H1 (cell line): ENCODE measurements around the gene PPFIBP2.

ENCODE experiments used
- EZH2 ChIP-seq: fragments of 200-600 bp; sonication (generic); IDR thresholded peaks from 2 replicates; pipeline ENCODE4 v1.7.1; 2012; ENCODE audit warnings: low read depth, mild to moderate bottlenecking, moderate library complexity, low read length, inconsistent platforms; ENCODE audit not compliant: severe bottlenecking
- NRF1 ChIP-seq: IDR thresholded peaks from 2 replicates; pipeline ENCODE4 v1.6.1; 2011; ENCODE audit warnings: mild to moderate bottlenecking, low read depth, low read length, improper control_type of control experiment
- POLR2A ChIP-seq, 2 experiments: IDR thresholded peaks; 1 replicate in 1 of 2; 2 replicates in 1 of 2; pipeline ENCODE4 v1.6.1; 2011; ENCODE audit warnings: low read depth in 2 of 2, low read length in 2 of 2, mild to moderate bottlenecking in 2 of 2; ENCODE audit errors: control extremely low read depth in 1 of 2
- TAF1 ChIP-seq: IDR thresholded peaks from 2 replicates; pipeline ENCODE4 v1.6.1; 2011; ENCODE audit warnings: mild to moderate bottlenecking, low read depth, low read length
- YY1 ChIP-seq: IDR thresholded peaks from 2 replicates; pipeline ENCODE4 v1.6.1; 2011; ENCODE audit warnings: low read depth, mild to moderate bottlenecking, low read length
- TF ChIP-seq, protein P1 (sequence below): IDR thresholded peaks from 2 replicates; pipeline ENCODE4 v1.6.1; 2012; ENCODE audit warnings: low read length, inconsistent platforms
- TF ChIP-seq, protein P2 (sequence below), 3 experiments: IDR thresholded peaks; 1 replicate in 2 of 3; 2 replicates in 1 of 3; pipeline versions ENCODE4 v1.5.1 to v1.6.1; 2011; ENCODE audit warnings: low read length in 3 of 3, mild to moderate bottlenecking in 3 of 3, inconsistent platforms in 2 of 3, low read depth in 1 of 3, moderate library complexity in 1 of 3; ENCODE audit not compliant: insufficient read depth in 1 of 3; ENCODE audit errors: control extremely low read depth in 1 of 3

DNA sequence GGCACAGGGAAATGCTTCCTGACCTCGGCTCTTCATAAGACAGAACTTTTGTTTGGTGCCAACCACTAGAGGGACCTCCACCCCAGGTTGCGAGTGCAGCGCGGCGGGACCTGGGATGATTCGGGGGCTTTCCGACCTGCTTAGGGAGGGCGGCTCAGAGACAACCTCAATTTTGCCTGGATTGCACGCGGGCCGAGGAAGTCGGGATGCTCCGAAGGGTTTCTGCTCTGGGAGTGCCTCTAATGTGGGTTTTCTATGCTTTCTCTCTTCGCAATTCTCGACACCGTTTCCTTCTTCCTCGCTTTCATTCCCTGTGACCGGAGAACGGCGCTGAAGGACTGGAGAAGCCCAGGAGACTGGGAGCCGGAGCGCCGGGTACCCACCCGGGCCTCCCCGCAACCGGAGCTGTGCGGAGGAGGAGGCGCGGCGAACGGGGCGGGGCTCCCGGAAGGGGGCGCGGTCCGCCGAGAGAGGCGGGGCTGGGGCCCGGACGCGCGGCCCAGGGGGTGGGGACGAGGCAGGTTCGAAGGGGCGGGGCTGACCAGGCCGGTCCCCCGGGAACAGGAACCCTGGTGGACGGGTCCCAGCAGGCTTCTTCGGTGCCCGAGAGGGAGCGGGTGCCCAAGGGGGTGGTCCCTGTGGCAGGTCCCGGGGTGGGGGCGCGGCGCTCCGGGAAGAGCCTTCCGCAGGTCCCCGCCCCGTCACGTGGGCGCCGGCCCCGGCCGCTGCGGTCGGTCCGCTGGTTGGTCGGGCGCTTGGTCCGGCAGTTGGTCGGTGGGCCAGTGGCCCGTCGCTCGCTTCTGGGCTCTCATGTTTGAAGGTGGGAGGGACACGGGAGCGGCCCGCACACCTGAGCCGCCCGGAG, at the start of gene PPFIBP2:
- TF ChIP-seq TAF1 (peak; percentile 50; the same call in 1 of the 2 replicates), POLR2A (IDR thresholded peaks at IDR 0.05; ENCODE audit: control extremely low read depth in 1 of 2, low read depth in 2 of 2, low read length in 2 of 2) (0 out of 3 replicates have a peak, but pooled peaks of 1 of the 2 experiments have one; percentile 52), NRF1 (no peak), YY1 (no peak), EZH2 (no peak)
- TF ChIP-seq, protein P1, sequence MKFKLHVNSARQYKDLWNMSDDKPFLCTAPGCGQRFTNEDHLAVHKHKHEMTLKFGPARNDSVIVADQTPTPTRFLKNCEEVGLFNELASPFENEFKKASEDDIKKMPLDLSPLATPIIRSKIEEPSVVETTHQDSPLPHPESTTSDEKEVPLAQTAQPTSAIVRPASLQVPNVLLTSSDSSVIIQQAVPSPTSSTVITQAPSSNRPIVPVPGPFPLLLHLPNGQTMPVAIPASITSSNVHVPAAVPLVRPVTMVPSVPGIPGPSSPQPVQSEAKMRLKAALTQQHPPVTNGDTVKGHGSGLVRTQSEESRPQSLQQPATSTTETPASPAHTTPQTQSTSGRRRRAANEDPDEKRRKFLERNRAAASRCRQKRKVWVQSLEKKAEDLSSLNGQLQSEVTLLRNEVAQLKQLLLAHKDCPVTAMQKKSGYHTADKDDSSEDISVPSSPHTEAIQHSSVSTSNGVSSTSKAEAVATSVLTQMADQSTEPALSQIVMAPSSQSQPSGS, result no peak
- TF ChIP-seq, protein P2, sequence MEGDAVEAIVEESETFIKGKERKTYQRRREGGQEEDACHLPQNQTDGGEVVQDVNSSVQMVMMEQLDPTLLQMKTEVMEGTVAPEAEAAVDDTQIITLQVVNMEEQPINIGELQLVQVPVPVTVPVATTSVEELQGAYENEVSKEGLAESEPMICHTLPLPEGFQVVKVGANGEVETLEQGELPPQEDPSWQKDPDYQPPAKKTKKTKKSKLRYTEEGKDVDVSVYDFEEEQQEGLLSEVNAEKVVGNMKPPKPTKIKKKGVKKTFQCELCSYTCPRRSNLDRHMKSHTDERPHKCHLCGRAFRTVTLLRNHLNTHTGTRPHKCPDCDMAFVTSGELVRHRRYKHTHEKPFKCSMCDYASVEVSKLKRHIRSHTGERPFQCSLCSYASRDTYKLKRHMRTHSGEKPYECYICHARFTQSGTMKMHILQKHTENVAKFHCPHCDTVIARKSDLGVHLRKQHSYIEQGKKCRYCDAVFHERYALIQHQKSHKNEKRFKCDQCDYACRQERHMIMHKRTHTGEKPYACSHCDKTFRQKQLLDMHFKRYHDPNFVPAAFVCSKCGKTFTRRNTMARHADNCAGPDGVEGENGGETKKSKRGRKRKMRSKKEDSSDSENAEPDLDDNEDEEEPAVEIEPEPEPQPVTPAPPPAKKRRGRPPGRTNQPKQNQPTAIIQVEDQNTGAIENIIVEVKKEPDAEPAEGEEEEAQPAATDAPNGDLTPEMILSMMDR (IDR thresholded peaks at IDR 0.05; ENCODE audit: control extremely low read depth in 1 of 3, insufficient read depth in 1 of 3, low read depth in 1 of 3, low read length in 3 of 3), result peak; percentile 51 to 69 (median 65)
